Islet precursor cell (in vitro differentiated cells): ENCODE data around the gene ZSCAN32.

Source experiments
- DNase-seq: peaks from one replicate; pipeline ENCODE4 v3.0.0-alpha.2; 2018

Gene ZSCAN32

DNA sequence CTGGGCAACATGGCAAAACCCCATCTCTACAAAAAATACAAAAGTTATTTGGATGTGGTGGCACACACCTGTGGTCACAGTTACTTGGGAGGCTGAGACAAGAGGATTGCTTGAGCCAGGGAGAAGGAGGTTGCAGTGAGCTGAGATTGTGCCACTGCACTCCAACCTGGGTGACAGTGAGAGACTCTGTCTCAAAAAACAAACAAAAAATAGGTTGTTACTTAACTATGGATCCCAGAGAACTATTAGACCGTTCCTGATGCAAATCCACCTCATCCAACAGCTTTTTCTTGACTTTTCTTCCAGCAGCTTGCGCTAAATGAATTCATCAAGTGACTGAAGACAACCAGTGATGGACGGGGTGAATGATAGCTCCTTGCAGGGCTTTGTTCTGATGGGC, 45.2 kb downstream of the ZSCAN32 start, which contains the start of gene OR2C1:
Gene OR2C1, plus strand, starts transcription at position 301 of the 400 bp plus-strand sequence. Its CDS starts 52 bp downstream, at position 353.
- no peak for DNase-seq

DNA sequence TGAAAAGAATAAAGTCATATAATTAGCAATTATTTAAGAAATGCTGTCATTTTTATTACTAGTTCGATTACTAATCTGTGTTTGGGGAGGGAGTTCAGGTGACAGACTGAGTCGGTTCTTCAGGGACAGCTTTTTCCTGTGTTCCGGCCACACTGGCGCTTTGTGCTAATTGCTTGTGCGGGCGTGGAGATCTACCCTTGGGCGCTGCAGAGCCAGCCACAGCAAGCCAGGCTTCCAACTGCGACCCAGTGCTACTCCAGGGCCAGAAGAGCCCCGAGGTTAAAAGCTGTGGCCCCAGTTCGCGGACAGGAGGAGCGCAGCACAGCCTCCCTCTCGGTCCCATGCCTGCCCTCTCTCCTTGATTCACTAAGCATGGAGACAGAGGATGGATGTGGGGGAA, 51.6 kb downstream of the ZSCAN32 start:
- DNase-seq = no peak

DNA sequence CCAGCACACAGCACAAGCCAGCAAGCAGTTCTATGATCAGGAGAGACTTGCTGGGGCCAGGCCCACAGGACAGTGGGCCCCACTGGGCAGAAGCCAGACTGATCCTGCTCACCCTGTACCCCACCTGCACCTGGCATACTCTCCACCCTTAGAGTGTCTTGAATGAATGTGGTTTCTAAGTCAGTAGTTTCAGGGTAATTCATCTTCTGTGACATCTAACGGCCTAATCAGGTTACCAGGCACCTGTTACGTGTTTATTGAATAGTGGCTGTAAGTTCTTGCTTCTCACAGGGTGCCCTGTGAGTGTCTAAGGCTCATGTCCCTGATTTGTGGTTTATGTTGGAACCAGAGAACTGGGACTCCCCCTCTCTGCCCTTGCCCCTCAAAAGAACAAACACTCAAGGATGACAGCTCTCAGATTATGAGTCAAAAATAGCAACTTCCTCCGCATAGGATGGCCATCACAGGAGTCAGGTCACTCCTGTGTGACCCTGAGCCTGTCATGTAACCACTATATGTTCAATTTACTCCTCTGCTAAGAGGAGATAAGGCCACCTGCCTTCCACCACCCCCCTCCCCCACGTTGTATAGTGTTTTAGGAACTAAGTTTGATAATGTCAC, 52.1 kb downstream of the ZSCAN32 start:
- no peak for DNase-seq

DNA sequence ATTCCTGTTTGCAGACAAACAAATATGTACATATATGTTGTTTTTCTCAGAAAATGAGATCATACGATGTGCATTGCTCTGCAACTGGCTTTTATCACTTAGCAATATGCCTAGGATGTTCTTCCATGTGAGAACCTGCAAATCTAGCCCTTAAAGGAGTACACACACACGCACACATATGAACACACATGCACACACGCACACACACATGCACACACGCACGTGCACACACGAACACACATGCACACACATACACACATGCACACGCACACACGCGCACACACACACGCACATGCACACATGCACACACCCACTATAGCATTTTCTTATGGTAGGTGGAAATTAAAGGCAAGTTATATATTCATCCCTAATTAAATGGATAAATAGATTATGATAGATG, 53.2 kb downstream of the ZSCAN32 start:
- DNase-seq = no peak

DNA sequence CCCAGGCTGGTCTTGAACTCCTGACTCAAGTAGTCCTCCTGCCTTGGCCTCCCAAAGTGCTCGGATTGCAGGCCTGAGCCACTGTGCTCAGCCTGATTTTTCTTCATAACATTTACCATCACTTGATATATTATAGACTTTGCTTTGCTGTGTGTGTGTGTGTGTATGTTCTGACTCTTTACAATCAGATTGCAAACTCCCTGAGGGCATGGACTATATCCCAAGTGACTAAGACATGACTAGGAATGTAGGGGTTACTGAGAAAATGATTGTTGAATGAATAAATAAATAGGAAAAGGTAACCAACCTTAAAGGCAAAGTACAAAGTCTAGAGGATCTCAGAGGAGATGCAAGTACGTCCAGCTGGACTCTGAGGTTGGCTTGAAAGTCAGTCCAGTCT, 54.8 kb downstream of the ZSCAN32 start:
- DNase-seq = no peak
